GM19455 (cell line): ENCODE measurements around the gene GTF3C2.

ENCODE experiments used
- ATAC-seq: cut with Tn5 transposase; IDR thresholded peaks from one replicate; pipeline ENCODE4 v1.9.1; 2021; ENCODE audit not compliant: unreplicated experiment

GTF3C2 gene, protein sequence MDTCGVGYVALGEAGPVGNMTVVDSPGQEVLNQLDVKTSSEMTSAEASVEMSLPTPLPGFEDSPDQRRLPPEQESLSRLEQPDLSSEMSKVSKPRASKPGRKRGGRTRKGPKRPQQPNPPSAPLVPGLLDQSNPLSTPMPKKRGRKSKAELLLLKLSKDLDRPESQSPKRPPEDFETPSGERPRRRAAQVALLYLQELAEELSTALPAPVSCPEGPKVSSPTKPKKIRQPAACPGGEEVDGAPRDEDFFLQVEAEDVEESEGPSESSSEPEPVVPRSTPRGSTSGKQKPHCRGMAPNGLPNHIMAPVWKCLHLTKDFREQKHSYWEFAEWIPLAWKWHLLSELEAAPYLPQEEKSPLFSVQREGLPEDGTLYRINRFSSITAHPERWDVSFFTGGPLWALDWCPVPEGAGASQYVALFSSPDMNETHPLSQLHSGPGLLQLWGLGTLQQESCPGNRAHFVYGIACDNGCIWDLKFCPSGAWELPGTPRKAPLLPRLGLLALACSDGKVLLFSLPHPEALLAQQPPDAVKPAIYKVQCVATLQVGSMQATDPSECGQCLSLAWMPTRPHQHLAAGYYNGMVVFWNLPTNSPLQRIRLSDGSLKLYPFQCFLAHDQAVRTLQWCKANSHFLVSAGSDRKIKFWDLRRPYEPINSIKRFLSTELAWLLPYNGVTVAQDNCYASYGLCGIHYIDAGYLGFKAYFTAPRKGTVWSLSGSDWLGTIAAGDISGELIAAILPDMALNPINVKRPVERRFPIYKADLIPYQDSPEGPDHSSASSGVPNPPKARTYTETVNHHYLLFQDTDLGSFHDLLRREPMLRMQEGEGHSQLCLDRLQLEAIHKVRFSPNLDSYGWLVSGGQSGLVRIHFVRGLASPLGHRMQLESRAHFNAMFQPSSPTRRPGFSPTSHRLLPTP

DNA sequence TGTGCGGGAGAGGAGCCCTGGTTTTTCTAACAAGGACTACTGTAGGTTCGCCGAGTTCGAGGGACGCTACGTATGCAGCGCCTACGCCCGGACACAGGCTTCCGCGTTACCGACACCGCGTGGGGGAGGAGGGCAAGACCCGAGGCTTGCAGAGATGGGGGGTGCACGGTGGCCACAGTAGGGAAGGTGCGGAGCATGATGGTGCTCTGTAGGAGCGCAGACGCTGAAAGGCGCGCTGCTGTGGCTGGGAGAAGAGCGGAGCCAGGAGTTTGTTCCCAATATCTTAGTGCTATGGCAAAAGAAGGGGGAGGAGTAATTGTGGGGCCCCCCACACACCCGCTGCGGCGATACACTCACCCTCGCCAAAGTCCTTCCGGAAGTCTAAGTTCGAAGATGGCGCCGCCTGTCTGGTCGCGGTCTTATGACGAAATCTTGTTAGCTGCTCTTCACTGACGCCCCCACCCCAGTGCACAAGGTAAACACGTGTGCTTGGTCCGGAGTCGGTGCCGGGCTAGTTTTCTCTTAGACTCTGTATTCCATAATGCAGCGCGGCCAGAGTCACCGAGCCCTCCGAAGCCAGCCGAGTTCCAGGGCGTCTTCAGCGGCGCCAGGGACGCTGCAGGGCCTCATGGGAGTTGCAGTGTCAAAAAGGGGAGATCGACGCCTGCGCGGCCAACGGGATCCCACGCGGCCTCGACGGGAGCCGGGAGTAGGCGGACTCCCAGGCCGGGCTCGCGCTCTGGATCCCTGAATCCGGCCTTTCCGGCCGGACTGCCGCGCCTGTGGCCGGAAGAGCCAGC, at the start of gene GTF3C2:
Gene GTF3C2 (minus strand): TSS at position 383 of the 800 bp plus-strand sequence. CDS start 13,210 bp downstream, outside the sequence.
- peak; percentile 85 for ATAC-seq

DNA sequence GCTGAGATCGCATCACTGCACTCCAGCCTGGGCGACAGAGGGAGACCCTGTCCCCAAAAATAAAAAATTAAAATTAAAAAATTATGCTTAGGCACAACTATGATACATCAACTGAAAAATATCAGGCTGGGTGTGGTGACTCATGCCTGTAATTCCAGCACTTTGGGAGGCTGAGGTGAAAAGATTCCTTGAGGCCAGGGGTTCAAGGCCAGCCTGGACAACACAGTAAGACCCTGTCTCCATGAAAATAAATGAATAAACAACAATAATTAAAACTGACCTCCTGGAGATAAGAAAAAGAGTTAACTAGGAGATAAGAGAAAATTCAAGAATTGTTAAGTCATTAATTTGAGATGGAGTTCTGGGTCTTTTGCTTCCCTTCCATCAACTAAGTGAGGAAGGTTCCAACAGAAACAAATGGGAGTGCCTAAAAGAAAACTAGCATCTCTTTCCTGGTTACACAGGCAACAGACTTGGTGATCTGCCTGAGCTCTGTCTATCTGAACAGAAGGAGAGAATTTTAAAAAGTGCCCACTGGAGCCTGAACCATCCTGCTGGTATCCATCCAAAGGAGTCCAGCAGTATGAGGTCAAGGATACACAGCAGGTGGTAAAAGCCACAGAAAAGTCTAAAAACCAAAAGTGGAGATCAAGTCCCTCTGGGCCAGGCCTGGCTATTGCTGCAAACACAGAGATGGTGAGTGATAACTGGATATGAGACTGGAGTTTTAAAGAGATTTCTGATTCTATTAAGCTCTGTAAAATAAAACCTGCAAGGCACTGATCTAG, 44.0 kb upstream of the GTF3C2 start:
- ATAC-seq, result no peak

DNA sequence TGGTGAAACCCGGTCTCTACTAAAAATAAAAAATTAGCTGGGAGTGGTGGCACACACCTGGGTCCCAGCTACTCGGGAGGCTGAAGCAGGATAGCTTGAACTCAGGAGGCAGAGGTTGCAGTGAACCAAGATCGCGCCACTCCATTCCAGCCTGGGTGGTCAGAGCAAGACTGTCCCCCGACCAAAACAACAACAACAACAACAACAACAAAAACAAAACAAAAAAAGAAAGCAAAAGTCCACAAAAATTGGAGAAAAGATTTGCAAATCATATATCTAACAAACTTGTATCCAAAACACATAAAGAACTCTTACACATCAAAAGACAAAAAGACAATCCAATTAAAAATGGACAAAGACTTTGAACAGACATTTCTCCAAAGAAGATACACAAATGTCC, 42.4 kb upstream of the GTF3C2 start:
- ATAC-seq, result no peak

DNA sequence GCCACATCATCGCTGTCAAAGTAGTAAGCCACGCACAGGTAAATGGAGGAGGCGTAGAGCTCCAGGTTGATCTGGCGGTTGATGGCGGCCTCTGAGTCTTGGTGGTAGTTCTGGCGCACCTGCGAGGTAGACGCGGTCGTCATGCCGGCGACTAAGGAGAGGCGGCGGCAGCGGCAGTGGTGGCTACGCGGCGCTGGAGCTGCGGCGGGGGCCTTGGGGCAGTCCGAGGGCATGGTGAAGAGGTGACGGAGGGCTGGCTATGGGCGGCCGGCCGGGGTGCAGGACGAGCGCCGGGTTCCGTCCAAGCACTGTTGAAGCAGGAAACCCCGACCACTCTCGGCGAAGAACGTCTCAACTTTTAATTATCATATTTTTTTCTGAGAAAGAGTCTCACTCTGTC, 36.7 kb upstream of the GTF3C2 start:
- no peak for ATAC-seq

DNA sequence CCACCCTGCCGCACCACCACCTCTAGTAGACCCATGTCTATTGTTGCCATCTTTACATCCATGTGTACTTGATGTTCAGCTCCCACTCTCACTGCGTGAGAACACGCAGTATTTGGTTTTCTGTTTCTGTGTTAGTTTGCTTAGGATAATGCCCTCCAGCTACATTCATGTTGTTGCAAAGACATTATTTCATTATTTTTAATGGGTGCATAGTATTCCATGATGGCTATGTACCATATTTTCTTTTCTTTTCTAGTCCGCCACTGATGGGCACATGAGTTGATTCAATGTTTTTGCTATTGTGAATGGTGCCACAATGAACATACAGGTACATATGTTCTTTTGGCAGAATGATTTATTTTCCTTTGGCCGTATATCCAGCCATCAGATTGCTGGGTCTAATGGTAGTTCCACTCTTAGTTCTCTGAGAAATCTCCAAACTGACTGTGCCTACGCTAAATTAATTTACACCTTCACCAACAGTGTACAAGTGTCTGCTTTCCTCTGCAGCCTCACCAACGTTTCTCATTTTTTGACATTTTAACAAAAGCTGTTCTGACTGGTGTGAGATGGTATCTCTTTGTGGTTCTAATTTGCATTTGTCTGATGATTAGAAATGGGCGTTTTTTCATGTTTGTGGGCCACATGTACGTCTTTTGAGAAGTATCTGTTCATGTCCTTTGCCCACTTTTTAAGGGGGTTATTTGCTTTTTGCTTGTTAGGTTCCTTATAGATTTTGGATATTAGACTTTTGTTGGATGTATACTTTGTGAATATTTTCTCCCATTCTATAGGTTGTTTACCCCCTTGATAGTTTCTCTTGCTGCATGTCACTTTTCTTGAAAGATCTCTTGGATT, 34.5 kb upstream of the GTF3C2 start:
- no peak for ATAC-seq

DNA sequence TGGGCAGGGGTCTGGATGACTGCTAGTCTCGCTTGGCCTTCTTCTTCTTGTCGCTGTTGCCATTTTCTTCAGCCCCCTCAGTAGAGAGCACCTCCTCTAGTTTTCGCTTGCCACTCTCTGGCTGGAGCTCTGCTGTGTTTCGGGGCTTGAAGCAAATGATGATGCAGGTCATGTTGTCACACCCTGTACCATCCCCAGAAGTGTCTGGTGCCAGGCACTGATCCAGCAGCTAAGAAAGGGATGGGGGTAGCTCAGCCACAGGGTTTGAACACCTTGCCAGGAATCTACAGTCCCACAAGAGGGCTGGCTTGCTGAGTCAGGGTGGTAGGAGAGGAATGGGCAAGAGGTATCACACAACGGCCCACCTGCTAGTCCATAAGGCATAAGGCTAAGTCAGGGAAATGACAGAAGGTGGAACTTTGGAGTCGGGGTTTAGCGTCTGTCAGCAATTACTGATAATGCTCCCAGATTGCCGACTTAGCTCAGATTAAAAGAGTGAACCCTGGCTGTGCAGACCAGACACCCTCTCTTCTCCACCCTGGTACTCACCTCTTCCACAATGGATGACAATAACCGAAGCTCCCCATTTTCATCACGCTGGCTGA, 25.1 kb upstream of the GTF3C2 start:
- ATAC-seq, result no peak

DNA sequence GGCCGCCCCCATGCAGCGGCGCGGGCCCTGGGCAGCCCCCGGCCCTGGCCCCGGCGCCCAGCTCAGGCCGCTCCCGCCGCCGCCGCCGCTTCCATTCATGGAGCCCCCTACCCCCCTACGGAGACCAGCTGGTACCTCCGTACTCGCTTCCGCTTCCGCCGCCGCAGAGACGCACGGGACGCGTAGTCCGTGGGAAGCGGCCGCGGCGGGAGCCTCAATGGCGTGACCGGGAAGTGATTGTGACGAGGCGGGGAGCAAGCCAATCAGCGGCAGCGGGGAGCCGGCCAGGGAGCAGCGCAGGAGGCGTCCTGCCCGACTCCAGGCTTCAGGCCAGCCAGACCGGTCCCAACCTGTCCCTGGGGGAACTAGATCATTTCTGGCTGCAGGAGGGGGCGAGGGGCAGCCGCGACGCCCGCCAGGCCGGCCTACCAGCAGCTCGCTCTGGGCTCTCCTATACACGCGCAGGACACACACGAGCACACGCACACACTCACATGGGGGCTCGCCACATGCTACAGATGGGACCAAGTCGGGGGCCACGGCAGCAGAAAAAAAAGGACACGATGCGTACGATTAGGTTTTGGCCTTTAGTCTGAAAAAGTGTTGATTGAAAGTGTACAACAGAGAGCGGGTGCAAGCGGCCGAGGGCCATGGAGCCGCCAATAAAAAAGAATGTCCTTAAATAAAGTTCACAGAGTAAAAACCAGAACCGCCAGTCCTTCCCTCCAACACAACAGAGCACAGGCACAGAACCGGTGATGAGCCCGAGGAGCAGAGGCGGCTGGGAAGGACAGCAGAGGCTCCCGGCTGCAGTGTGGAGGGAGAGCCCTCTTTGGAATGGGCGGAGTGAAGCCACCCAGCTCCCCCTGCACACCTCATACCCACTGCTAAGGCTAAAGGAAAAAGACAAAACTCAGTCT, 24.3 kb upstream of the GTF3C2 start, which contains the start of gene ZNF513:
Gene ZNF513 (minus strand): TSS at position 109 of the 920 bp plus-strand sequence. CDS start 208 bp downstream, outside the sequence.
- ATAC-seq, result peak; percentile 87

DNA sequence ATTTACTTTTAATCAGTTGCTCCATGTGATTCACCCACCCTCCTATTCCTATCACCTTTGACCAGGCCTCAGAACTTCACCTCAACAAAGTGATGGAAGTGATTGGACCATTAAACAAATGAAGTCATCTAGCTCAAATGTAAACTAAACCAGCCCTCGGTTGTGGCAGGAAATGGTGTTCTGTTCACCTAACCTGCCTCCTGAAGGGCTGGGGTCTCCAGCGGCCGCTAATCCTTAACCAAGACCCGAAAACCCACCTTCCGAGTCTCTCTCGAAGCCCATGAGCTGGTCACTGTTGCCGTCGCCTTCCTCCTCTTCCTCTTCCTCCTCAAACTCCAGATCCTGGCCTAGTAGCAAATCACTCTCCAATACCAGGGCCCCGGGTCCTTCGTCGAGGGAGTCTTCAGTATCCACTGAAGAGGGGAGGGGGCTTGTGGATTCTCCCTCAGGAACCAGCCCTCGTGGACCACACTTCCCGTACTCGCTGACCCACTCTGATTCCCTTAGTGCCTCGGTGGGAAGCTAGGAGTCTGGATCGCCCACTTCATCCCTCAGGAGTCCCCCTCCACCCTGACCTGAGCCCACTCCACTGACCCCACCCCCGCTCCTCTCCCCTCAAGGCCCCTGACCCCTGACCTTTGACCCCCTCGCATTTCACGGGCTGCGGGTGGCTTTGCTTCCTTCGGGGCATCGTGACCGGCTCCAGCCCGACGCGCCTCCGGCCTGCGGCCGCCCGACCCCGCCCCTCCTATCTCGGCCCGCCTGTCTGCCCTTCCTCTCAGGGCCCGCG, 23.5 kb upstream of the GTF3C2 start:
- ATAC-seq, result peak; percentile 46

DNA sequence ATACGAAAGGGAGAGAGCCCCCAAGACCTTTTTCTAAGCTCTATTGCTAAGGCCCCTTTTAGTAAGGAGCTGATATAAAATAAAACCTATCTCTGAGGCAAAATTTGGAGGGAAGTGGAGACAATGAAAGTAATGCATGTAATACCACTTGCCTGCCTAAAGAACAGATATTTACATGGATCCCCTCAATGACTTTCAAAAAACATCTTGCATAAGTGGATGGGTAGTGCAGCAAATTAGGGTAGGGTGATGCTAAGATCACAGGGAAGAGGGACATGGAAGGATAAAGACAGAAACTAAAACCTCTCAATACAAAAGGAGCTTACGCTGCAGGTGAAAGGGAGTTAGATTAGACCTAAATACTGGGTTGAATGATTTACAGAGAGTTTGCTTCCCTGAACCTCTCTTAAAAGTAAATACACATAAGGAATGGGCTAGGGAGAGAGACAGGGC, 22.8 kb upstream of the GTF3C2 start:
- ATAC-seq, result no peak

DNA sequence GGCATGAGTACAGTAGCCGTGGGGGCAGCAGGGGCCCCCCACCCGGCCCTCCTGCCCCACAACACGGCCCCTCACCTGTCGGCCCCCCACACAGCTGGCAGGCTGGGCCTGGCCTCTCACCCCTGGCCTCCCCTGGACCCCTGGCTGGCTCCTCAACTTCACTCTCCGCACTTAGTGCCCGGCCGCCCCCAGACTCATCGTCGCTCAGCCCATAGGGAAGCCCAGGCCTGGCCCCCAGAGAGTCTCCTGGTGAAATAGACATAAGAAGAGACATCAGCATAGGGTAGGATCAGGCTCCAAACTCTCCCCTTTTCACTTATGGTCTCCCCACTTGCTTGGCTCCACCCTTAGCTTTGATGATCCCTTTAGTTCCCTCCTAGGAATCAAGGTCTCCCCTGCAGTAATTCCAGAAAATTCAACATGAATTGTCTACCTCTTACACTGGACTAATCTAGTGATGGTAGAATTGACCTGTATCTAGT, 22.3 kb upstream of the GTF3C2 start:
- ATAC-seq, result no peak

DNA sequence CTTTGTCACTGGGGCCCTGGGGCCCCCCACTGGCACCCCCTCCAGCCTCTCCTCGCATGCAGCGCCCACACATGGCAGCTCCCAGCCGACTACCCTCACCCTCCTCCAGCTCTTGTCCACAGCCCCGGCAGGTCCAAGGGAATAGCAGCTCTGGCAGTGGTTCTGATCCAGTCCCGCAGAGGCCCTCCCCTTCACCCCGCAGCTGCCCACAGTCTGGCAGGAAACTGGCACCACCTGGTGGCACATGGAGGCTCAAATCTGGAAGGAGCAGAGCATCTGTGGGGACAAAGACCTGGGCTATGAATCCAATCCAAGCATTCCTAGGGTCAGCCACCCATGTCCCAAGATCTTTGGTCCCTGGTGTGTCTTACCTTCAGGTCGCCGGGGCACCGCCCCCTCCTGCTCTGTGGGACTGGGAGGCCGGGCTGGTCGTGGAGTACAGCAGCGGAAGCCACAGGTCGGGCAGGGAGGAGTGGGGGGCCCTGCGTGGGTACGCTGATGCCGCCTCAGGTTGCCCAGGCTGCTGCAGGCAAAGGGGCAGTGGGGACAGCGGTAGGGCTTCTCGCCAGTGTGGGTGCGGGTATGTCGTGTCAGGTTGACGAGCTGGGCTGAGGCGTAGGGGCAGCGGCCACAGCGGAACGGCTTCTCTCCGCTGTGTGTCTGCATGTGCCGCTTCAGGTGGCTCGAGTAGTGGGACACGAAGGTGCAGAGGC, 21.7 kb upstream of the GTF3C2 start:
- ATAC-seq, result no peak

DNA sequence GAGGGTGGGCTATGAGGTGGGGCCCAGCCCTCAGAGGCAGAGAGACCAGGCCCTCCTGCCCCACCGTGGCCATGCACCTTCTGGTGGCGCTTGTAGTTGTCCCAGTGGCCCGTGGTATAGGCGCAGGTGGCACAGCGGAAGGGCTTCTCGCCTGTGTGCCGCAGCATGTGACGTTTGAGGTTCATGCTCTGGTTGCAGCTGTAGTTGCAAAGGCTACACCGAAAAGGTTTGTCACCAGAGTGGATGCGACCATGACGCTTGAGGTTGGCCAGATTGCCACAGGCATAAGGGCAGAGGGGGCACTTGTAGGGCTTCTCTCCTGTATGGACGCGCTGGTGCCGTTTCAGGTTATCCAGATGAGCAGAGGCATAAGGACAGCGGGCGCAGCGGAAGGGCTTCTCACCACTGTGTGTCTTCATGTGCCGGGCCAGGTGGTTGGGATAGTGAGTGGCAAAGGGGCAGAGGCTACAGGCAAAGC, 21.1 kb upstream of the GTF3C2 start:
- ATAC-seq, result no peak

DNA sequence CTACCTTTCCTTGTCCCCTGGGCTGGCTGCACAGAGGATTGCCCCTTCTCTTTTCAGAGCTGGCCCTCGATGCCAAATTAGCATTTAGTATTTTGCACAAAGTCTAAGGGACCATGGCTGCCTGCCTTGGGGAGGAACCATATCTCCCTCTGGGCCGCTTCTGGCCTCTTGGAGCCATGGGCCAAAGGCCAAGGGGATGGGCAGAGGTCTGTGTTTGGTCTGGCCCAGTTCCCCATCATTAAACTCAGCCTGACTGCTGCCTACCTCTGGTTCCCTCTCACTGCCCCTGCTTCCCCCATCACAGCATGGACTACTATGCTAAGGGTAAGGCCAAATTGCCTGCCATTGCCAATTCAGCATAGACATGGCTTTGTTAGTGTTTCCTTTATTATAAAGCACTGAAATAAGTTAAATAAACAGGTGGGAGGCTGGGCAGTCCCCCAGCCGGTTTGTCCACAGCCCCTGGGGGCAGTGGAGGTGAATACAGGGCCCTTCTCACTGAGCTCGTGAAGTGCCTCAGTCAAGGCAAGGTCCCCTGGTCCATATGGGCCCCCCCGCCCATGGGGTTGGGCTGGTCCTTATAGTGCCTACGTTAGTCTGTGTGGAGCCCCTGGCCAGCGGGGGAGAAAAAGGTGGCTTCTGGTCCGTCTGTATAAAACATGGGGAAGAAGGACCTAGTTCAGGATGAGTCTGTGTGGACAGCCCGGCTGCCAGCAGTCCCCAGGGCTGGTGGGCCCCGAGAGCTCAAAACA, 20.5 kb upstream of the GTF3C2 start:
- ATAC-seq, result no peak

DNA sequence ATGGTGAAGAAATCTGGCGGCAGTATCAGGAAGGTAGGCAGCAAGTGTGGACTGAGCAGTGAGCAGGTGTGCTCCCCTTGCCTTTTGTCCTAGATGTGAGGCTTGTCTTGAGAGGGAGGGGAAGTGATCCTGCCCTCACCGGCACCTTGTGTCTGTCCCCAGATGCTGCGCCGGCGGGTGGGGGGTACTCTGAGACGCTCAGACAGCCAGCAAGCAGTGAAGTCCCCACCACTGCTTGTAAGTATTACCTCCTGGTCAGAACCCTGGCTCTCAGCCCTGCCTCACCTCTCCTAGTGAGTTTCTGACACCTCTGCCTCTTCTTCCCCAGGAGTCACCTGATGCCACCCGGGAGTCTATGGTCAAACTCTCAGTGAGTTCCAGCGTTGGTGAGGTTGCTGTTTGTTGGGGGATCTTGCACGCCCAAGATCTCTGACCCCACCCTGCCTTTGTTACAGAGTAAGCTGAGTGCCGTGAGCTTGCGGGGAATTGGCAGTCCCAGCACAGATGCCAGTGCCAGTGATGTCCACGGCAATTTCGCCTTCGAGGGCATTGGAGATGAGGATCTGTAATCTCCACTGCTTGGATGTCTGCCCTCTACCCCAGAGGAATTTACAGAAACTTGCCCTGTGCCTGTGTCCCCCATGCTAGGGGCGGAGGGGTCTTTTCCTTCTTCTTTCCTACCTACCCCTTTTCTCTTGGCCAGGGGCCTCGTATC, 19.7 kb upstream of the GTF3C2 start:
- no peak for ATAC-seq
